Measurements from ENCODE around the gene ISG15.
"Not testable (repeated sequence)": the region's sequence is repeated elsewhere in the genome, so short reads cannot be mapped to it uniquely, and the experiment has no call there.

Gene ISG15

DNA sequence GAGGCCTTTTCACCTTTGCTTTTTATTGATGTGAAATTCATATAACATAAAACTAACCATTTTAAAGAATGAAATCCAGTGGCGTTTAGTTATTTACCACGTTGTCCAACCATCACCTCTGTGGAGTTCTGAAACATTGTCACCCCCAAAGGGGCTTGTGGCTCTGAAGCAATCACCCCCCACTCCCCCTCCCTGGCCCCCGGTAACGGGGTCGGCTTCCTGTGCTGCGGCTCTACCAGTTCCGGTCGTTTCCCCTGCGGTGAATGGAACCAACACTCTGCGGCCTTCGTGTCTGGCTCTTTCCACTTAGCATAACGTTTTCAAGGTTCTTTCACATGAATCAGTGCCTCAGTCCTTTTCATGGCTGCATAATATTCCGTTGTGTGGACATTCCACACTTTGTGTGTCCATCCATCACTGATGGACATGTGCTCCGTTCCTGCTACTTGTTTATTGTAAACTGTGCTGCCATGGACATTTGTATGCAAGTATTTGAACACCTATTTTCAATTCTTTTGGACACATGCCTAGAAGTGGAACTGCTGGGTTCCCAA, 1.8 kb upstream of the ISG15 start:
- DNase-seq (ENCODE audit: low read depth in 2 of 2): no peak

DNA sequence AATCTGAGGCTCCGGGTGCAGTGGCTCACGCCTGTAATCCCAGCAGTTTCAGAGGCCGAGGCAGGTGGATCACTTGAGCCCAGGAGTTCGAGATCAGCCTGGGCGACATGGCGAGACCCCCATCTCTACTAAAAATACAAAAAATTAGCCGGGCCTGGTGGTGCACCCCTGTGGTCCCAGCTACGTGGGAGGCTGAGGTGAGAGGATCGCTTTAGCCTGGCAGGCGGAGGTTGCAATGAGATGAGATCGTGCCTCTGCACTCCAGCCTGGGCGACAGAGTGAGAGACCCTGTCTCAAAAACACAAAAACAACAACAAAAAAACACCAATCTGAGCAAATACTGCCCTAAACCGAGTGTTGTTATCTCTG, 577 bp upstream of the ISG15 start:
- DNase-seq (ENCODE audit: low read depth in 2 of 2): not testable (repeated sequence)

DNA sequence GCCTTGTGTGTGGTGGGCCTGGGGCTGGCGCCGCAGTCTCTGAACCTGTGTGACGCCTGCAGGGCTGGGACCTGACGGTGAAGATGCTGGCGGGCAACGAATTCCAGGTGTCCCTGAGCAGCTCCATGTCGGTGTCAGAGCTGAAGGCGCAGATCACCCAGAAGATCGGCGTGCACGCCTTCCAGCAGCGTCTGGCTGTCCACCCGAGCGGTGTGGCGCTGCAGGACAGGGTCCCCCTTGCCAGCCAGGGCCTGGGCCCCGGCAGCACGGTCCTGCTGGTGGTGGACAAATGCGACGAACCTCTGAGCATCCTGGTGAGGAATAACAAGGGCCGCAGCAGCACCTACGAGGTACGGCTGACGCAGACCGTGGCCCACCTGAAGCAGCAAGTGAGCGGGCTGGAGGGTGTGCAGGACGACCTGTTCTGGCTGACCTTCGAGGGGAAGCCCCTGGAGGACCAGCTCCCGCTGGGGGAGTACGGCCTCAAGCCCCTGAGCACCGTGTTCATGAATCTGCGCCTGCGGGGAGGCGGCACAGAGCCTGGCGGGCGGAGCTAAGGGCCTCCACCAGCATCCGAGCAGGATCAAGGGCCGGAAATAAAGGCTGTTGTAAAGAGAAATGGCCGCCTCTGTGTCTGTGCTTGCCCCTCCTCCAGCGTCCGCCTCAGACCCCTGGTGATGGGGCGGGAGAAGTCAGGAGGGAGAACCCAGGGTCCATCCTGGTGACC, 788 bp downstream of the ISG15 start:
- no peak for DNase-seq (ENCODE audit: low read depth in 2 of 2)

DNA sequence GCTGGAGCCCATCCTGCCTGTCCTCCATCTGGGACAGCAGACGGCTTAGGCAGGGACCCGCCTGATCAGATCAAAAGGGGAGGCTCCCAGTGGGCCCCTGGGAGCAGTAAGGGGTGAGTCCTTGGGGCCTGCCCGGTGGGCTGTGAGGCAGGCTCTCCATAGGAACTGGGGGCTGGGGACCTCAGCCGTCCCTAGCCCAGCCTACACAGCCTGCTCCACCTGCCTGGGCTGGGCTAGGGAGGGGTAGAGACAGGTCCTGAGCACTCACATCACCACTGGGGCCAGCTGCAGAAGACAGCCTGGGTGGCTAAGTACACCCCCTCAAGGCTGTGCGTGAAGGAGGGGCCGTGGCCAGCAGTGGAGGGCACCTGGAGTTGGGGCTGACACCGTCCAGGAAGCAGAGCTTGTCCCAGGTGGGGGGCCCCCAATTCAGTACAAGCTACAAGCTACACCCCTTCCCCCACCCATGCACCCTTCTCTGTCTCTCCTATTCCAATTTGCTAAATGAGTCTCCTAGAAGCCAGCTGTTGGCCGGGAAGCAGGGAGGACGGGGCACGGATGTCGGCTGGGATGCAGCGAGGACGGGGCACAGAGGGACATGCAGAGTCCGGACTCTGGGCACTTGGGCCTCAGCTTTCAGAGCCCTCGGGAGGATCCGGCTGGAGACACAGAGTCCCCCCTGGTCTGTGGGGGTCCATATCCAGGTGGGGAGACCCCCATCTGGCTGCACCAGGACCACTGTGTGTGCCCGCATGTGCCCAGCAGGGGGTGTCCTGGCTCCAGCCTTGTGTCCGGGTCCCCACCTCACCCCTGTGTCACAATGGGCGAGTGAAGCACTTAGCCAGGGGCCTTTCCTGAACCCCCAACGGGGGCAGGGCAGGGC, 1.7 kb downstream of the ISG15 start:
- no peak for DNase-seq (ENCODE audit: low read depth in 2 of 2)

DNA sequence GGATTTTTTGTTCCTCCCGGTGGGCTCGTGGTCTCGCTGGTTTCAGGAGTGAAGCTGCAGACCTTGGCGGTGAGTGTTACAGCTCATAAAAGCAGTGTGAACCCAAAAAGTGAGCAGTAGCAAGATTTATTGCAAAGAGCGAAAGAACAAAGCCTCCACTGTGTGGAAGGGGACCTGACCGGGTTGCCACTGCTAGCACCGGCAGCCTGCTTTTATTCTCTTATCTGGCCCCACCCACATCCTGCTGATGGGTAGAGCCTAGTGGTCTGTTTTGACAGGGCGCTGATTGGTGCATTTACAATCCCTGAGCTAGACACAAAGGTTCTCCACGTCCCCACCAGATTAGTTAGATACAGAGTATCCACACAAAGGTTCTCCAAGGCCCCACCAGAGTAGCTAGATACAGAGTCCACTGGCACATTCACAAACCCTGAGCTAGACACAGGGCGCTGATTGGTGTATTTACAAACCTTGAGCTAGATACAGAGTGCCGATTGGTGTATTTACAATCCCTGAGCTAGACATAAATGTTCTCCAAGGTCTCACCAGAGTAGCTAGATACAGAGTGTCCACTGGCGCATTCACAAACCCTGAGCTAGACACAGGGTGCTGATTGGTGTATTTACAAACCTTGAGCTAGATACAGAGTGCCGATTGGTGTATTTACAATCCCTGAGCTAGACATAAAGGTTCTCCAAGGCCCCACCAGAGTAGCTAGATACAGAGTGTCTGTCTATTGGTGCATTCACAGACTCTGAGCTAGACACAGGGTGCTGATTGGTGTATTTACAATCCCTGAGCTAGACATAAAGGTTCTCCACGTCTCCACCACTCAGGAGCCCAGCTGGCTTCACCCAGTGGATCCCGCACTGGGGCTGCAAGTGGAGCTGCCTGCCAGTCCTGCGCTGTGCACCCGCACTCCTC, 4.4 kb downstream of the ISG15 start:
- not testable (repeated sequence) for DNase-seq (ENCODE audit: low read depth in 2 of 2)

DNA sequence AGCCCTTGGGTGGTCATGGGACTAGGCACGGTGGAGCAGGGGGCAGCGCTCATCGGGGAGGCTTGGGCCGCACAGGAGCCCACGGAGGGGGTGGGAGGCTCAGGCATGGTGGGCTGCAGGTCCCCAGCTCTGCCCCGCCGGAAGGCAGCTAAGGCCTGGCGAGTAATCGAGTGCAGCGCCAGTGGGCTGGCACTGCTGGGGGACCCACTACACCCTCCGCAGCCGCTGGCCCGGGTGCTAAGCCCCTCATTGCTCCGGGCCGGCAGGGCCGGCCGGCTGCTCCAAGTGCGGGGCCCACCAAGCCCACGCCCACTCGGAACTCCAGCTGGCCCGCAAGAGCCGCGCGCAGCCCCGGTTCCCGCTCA, 5.0 kb downstream of the ISG15 start:
- not testable (repeated sequence) for DNase-seq (ENCODE audit: low read depth in 2 of 2)

DNA sequence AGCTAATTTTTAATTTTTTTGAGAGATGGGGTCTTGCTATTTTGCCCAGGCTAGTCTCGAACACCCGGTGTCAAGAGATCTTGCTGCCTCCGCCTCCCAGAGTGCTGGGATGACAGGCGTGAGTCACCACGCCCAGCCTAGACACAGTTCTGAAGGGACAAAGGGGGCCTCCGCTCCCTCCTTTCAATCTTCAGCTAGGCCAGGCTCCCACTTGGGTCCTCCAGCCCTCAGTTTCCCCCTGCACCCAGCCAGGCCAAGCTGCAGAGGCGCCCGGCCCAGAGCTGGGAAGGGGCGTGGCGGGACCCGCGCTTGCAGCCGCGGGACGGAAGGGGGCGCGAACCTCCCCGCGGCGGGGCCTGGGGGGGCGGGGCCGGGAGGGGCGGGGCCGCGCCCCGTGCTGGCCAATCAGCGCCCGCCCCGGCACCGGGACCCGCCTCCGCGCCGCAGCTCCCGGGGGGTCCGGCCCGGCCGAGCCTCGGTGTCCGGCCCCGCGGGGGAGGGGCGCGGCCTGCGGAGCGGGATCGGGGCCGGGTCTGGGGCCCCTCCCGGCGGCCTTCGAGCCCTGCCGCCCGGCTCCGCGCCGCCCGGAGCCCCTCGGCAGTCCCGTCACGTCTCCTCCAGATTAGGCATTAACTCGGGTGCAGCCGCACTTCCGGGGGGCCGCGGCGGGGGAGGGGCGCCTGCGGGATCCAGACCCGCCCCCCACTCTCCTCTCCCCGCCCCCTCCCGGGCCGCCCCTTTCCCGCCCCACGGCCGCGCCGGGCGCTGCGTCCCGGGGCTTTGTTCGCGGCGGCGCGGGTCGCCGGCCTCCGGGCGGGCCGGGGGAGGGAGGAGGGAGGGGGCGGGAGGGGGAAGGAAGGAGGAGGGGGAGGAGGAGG, 6.1 kb downstream of the ISG15 start:
- peak; percentile 67 to 72 for DNase-seq (ENCODE audit: low read depth in 2 of 2)

DNA sequence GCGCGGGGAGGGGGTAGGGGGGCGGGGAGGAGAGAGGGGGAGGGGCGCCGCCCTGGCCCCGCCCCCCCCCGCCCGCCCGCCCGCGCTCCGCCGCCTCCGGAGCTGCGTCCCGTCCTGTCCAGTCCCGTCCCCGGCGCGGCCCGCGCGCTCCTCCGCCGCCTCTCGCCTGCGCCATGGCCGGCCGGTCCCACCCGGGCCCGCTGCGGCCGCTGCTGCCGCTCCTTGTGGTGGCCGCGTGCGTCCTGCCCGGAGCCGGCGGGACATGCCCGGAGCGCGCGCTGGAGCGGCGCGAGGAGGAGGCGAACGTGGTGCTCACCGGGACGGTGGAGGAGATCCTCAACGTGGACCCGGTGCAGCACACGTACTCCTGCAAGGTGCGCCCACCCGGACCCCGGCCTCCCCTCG, 6.7 kb downstream of the ISG15 start, which contains the start of gene AGRN:
Gene AGRN (plus strand): TSS at position 121 of the 405 bp plus-strand sequence. CDS start 53 bp downstream, at position 174.
- DNase-seq (ENCODE audit: low read depth in 2 of 2): no peak

DNA sequence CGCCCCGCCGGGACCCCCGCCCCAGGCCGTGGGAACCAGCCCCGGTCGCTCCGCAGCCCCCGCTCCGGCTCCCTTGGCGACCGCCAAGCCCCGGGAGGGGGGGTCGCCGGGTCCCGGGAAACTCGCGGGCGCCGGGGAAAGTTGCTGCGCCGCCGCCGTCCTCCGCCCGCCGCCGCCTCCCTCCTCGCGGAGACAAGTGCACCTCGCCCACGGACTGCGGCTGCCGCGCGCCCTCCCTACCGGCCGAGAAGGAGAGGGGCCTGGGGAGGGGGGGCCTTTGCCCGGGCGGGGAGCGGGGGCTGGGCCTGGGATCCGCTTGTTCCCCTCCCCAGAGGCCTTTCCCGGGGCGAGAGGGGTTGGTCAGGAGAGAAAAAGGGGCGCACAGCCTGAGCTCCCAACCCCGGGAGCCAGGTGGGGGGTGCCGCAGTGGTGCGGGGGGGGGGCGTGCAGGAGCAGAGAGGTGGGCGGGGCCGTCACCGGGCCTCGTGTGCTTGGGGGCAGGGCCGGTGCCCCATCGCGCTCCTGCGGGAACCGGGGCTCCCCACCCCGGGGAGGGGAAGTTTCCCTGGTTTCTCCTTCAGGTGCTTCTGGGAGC, 7.2 kb downstream of the ISG15 start:
- no peak for DNase-seq (ENCODE audit: low read depth in 2 of 2)

DNA sequence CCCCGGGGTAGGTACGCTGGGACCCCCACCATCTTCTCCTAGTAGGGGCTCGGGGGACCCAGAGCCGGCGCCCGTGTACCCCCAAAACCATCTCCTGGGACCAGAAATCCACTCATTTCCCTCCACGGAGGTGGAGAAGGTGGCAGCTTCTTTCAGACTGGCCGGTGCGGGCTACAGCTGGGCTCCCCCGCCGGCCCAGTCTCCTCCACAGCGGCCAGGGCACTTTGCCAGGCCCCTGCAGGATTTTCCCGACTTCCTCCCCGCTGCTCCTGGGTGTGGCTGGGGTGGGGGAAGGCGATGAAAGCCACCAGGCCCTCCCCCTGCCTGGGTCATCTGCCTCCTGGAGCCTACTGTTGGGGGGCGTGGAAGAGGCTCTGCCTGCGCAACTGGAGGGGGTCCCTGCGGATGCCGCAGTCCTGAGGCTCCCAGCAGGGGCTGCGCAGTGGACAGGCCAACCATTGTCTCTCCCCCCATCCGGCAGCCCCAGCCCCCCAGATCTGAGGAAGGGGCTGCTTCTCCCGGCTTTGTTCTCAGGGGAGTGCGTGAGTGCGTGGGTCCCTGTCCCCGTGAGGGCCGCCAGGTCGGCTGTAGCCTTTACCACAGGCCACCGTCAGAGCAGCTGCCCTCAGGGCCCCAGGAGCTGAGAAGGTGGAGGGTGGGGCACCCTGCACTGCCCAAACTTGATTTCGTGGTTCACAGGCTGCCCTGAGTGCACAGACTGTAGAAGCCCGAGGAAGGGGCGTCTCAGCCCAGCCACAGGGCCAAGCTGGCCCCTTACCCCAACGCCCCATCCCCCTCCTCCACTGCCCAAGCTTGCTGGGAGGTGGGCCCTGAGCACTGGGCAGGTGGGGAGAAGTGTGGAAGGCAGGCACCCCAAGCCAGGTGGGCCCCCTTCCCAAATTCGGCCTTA, 8.0 kb downstream of the ISG15 start:
- no peak for DNase-seq (ENCODE audit: low read depth in 2 of 2)

DNA sequence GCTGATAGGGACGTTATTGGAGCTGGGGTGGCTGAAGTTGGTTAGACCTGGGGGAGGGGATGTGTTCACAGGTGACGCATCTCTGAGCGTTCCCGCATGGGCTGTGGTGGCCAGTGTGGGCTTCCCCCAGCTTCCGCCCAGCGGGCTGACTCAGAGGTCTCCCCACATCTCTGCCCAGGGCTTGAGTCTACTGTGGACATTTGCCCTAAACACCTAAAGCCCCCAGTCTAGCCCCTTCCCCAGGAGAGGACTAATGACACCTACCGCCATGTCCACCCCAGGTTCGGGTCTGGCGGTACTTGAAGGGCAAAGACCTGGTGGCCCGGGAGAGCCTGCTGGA, 8.6 kb downstream of the ISG15 start:
- DNase-seq (ENCODE audit: low read depth in 2 of 2): no peak

DNA sequence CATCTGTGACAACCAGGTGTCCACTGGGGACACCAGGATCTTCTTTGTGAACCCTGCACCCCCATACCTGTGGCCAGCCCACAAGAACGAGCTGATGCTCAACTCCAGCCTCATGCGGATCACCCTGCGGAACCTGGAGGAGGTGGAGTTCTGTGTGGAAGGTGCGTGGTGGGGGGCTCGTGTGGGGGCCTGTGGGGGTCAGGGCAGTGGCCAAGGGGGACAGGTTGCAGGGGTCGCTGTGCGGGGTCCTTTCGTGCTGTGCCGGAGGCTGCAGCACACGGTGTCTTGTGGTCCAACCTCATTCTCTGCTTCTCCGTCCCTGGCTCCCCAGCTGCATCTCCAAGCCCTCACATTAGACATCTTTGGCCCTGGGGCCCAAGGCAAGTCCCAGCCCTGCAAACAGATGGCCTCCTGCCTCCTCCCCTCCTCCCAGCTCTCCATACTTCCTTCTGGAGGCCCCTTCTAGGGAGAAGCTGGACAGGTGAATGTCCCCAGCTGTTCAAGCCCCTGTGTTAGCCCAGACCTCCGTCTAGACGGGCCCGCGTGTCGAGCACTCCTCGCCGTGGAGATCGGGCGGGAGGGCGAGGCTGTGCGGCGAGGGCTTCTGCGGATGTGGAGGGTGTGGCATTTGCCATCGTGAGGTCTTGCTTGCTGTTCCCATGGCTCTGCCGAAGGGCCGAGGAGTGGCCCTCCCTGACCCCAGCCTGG, 9.2 kb downstream of the ISG15 start:
- no peak for DNase-seq (ENCODE audit: low read depth in 2 of 2)

DNA sequence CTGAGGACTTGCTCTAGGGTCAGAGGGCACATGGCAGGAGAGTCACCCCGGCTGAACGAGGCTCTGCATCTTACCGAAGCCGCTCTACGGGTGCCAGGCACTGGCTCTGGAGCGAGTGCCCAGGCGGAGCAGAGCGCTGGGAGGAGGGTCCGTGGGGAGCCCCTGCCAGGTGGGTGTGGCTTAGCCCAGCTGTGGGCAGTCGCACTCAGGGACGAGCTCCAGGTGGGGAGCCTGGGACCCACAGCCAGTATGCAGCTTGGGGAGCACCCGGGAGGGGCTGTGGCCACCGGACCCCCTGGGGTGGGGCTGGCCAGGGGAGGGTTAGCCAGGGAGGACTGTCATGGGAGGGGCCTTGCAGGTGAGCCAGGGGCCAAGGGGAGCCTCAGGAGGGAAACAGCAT, 10.4 kb downstream of the ISG15 start:
- no peak for DNase-seq (ENCODE audit: low read depth in 2 of 2)

DNA sequence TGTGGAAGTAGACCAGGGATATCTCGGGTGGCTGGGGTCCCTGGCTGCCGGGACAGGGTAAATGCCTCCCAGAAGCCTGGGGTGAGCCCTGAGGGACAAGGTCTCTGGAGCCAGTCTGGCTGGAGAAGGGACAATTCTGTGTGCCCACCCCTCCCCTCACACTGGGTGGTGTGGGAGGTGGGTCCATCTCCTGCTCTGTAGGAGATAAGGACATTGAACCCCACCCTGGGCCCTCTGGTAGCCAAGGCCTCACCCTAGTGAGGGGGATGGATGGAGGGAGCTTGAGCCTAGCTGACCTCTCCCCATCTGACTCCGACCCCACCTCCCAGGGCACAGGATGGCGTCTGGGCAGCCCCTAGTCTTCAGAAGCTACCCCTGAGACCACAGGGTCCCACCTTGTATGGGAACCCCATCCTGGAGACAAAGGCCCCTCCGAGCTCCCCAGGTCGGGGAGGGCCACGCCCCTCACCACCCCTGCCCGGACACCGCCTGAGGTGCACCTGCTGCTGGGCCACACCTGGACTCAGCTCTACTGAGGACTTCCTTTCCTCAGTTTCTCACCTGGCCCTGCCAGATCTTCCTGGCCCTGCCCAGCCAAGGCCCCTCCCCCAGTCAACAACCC, 11.0 kb downstream of the ISG15 start:
- DNase-seq (ENCODE audit: low read depth in 2 of 2): no peak

DNA sequence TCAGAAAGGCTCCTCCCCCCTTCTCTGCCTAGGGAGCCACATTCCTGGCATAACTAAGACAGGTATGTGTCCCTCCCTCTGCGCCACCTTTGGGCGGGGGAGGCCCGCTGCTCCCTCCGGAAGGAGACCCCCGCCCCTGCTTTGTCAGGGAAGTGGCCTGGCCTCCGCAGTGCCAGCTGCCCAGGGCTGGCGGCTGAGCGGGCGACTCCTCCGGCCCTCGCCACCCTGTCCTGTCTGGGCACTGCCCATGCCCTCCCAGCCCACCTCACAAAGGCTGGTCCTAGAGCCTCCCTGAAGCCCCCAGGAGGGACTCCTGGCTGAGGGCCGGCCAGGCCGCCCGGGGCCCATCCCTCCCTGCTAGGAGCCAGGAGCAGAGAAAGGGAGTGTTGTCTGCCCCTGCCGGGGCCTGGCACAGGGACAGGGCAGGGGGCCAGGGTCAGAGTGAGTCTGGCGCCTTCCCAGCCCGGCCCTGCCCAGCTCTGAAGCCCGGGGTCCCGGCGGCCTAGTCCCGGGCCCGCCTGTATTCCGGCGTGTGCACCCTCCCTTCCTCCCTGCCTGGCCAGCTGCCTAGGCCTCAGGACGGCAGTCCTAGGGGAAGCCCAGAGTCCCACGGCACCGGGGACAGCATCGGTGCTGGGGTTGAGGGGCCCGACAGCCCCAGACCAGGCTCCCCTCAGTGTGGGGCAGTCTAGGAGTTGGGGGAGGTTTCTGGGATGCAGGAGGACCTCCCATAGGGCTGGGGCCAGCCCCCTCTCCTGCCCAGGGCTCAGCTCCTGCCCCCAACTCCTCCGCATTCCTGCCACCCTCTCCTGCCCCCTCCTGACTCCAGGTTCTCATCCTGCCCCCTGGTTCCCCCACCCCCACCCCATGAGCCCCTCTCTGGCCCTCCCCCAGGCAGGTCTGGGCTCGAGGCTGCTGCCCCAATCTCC, 11.7 kb downstream of the ISG15 start:
- DNase-seq (ENCODE audit: low read depth in 2 of 2): no peak

DNA sequence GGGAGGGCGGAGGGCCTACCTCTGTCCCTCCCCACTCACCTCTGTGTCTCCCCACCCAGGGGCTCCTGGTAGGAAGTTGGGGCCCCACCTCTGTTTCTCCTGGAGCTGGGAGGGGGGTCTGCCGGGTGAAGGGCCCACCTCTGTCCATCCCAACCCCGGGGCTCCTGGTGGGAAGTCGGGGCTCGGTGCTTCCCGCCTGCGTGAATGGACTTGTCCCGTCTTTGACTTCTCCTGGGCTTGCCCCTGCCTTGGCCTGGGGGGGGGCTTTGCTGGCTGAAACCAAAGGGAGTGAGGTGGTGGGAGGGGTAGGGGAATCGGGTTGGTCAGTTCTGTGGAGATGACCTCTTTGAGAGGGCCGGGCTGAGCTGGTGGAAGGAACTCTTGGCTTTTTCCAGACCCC, 12.4 kb downstream of the ISG15 start:
- no peak for DNase-seq (ENCODE audit: low read depth in 2 of 2)

All from stimulated activated CD8-positive, alpha-beta memory T cell treated with anti-CD3 and anti-CD28 coated beads, Interleukin-15, amount 100 ng/mL, for 48 hours (primary cell).